ENCODE results near the gene PLCL1. TPM values are rescaled to one million over a fixed set of nuclear protein-coding genes. Genes with fewer than 3 reads are reported as not detected.

Gene PLCL1
- total and polyA plus RNA-seq, 10 of the 15 experiments (the other 5 are each of a cell fraction or from before 2014, with no cell fraction given): 0.03 to 1.5 (median 0.22) TPM

DNA sequence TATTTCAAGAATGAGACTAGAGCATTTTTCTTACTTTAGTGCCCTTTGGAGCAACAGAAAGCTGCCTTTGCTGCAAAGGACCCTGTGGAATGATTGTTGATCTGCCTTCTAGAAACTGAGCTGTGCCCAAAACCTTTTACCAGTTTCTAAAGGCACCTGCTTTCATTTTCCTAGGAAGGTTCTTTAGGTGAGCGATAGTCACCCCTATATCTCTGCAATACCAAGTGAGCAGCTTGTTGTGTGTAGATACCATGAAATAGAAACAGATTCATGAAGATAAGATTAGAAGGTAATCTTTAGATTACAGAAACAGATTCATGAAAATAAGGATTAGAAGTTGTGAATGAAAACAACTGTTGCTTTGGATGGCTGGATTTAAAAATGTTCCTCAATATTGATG is 202.3 kb downstream of the PLCL1 start:
- Histone ChIP-seq H3K4me2 (ENCODE audit: control insufficient read depth, insufficient read depth) (no peak overlapping the region), H3K9me3 (replicated peaks; ENCODE audit: control insufficient read depth, insufficient read depth, low read length) (peaks cover 13% of the 10 kb centered on the region; the same call in 2 of the 3 replicates), H3K36me3 (ENCODE audit: control insufficient read depth in 2 of 2, insufficient read depth in 2 of 2, low read length in 1 of 2) (no peaks in the 10 kb centered on the region), H3K27me3 (replicated peaks in 1 of 2; ENCODE audit: control insufficient read depth in 2 of 2, insufficient read depth in 2 of 2, low read length in 1 of 2) (no peaks in the 10 kb centered on the region), H4K20me1 (ENCODE audit: control insufficient read depth, insufficient read depth) (no peaks in the 10 kb centered on the region), H3K79me2 (ENCODE audit: control insufficient read depth, insufficient read depth, low read length) (no peaks in the 10 kb centered on the region), H3K9ac (ENCODE audit: control insufficient read depth, insufficient read depth, low read length) (no peak overlapping the region), H2AFZ (ENCODE audit: control insufficient read depth, low read depth, low read length) (peak overlapping the region; percentile 26; the same call in 1 of the 2 replicates), H3K4me1 (ENCODE audit: control insufficient read depth, insufficient read depth, low read length) (peaks cover 39% of the 10 kb centered on the region), H3K27ac (ENCODE audit: control insufficient read depth, insufficient read depth) (peak overlapping the region; percentile 99; the same call in 1 of the 2 replicates), H3K4me3 (no peak overlapping the region)
- CTCF ChIA-PET: interaction anchor here (0.7 to 2.1 kb wide), 15 partner anchors 9 to 205 kb away, joined by 3 to 6 read pairs (median 3); no protein-coding TSS in a partner anchor
- FAIRE-seq: no peak
- no peak for ATAC-seq
- POLR2A ChIA-PET: interaction anchor here (0.8 to 1.6 kb wide), 6 partner anchors 9 to 113 kb away, joined by 3 to 6 read pairs (median 4); no protein-coding TSS in a partner anchor
- no peak for DNase-seq (ENCODE audit: low read depth, low spot score)
- intact Hi-C loops (cut with micrococcal nuclease; ENCODE audit: unreplicated experiment): loop anchor here (5.0 kb wide), 2 partner anchors 36 to 204 kb away; partner anchors contain the start of gene PLCL1
- 82% methylated on average over 1 of the region's 1 CpG for WGBS (ENCODE audit: insufficient coverage, insufficient replicate concordance, low lambda C conversion rate, missing lambda C conversion rate)
- RAD21 ChIA-PET (ENCODE audit: unreplicated experiment): interaction anchor here (0.5 to 5.2 kb wide), 24 partner anchors 9 to 205 kb away, joined by 3 to 30 read pairs (median 5); no protein-coding TSS in a partner anchor
- TF ChIP-seq RAD51 (IDR thresholded peaks at IDR 0.05) (0 out of 2 replicates have a peak, but pooled peaks have one; percentile 4), ESRRA (IDR thresholded peaks at IDR 0.05; ENCODE audit: low read length) (no peak)
- BruUV-seq (replicated peaks): no TSS peak
- in situ Hi-C loops (cut with MboI): no loop called here
- SMC1A ChIA-PET (ENCODE audit: uncharacterized antibody, unreplicated experiment): interaction anchor here (0.7 to 8.0 kb wide), 24 partner anchors 9 to 169 kb away, joined by 3 to 168 read pairs (median 6); no protein-coding TSS in a partner anchor

DNA sequence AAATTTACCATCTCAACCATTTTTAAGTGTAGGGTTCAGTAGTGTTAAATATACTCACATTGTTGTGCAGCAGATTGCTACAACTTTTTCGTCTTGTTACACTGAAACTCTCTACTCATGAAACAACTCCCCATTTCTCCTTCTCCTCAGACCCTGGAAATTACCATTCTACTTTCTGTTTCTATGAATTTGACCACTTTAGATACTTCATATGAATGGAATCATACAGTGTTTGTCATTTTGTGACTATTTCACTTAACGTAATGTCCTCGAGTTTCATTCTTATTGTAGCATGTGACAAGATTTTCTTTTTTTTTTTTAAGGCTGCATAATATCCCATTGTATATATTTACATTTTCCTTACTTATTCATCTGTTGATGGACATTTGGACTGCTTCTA is 203.8 kb downstream of the PLCL1 start:
- CTCF ChIA-PET: interaction anchor here (1.0 to 2.1 kb wide), 3 partner anchors 15 to 156 kb away, joined by 3 to 5 read pairs (median 4); no protein-coding TSS in a partner anchor
- DNase-seq (ENCODE audit: low read depth, low spot score) (no peak), FAIRE-seq (no peak), ATAC-seq (peak; percentile 19)
- H3K4me1 ChIP-seq (ENCODE audit: control insufficient read depth, insufficient read depth, low read length): peaks cover 39% of the 10 kb centered on the region
- H2AFZ ChIP-seq (ENCODE audit: control insufficient read depth, low read depth, low read length): no peak overlapping the region
- no peaks in the 10 kb centered on the region for H4K20me1 ChIP-seq (ENCODE audit: control insufficient read depth, insufficient read depth)
- peaks cover 13% of the 10 kb centered on the region; the same call in 2 of the 3 replicates for H3K9me3 ChIP-seq (replicated peaks; ENCODE audit: control insufficient read depth, insufficient read depth, low read length)
- WGBS (ENCODE audit: insufficient coverage, insufficient replicate concordance, low lambda C conversion rate, missing lambda C conversion rate): 39% methylated on average over 3 of the region's 3 CpGs
- no peak overlapping the region for H3K4me2 ChIP-seq (ENCODE audit: control insufficient read depth, insufficient read depth)
- no peaks in the 10 kb centered on the region for H3K79me2 ChIP-seq (ENCODE audit: control insufficient read depth, insufficient read depth, low read length)
- RAD21 ChIA-PET (ENCODE audit: unreplicated experiment): interaction anchor here (1.5 to 3.7 kb wide), 2 partner anchors 89 to 119 kb away, joined by 8 to 27 read pairs; no protein-coding TSS in a partner anchor
- no peaks in the 10 kb centered on the region for H3K27me3 ChIP-seq (replicated peaks in 1 of 2; ENCODE audit: control insufficient read depth in 2 of 2, insufficient read depth in 2 of 2, low read length in 1 of 2)
- H3K9ac ChIP-seq (ENCODE audit: control insufficient read depth, insufficient read depth, low read length): no peak overlapping the region
- SMC1A ChIA-PET (ENCODE audit: uncharacterized antibody, unreplicated experiment): interaction anchor here (1.6 to 8.0 kb wide), 3 partner anchors 11 to 35 kb away, joined by 11 to 110 read pairs (median 26); no protein-coding TSS in a partner anchor
- in situ Hi-C loops (cut with MboI): no loop called here
- POLR2A ChIA-PET: interaction anchor here (0.9 kb wide), 1 partner anchor 27 kb away, joined by 3 read pairs; no protein-coding TSS in a partner anchor
- intact Hi-C loops (cut with micrococcal nuclease; ENCODE audit: unreplicated experiment): loop anchor here (5.0 kb wide), 2 partner anchors 34 to 206 kb away; partner anchors contain the start of gene PLCL1
- no peaks in the 10 kb centered on the region for H3K36me3 ChIP-seq (ENCODE audit: control insufficient read depth in 2 of 2, insufficient read depth in 2 of 2, low read length in 1 of 2)
- H3K4me3 ChIP-seq: no peak overlapping the region
- no peak overlapping the region for H3K27ac ChIP-seq (ENCODE audit: control insufficient read depth, insufficient read depth)
- BruUV-seq (replicated peaks): no TSS peak
- TF ChIP-seq, protein P1, sequence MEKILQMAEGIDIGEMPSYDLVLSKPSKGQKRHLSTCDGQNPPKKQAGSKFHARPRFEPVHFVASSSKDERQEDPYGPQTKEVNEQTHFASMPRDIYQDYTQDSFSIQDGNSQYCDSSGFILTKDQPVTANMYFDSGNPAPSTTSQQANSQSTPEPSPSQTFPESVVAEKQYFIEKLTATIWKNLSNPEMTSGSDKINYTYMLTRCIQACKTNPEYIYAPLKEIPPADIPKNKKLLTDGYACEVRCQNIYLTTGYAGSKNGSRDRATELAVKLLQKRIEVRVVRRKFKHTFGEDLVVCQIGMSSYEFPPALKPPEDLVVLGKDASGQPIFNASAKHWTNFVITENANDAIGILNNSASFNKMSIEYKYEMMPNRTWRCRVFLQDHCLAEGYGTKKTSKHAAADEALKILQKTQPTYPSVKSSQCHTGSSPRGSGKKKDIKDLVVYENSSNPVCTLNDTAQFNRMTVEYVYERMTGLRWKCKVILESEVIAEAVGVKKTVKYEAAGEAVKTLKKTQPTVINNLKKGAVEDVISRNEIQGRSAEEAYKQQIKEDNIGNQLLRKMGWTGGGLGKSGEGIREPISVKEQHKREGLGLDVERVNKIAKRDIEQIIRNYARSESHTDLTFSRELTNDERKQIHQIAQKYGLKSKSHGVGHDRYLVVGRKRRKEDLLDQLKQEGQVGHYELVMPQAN (conservative IDR thresholded peaks at IDR 0.05): no peak
- TF ChIP-seq ZNF622 (IDR thresholded peaks at IDR 0.05) (no peak), POU2F2 (IDR thresholded peaks at IDR 0.05; ENCODE audit: borderline replicate concordance, low read depth, low read length) (no peak)
- TF ChIP-seq, protein P2, sequence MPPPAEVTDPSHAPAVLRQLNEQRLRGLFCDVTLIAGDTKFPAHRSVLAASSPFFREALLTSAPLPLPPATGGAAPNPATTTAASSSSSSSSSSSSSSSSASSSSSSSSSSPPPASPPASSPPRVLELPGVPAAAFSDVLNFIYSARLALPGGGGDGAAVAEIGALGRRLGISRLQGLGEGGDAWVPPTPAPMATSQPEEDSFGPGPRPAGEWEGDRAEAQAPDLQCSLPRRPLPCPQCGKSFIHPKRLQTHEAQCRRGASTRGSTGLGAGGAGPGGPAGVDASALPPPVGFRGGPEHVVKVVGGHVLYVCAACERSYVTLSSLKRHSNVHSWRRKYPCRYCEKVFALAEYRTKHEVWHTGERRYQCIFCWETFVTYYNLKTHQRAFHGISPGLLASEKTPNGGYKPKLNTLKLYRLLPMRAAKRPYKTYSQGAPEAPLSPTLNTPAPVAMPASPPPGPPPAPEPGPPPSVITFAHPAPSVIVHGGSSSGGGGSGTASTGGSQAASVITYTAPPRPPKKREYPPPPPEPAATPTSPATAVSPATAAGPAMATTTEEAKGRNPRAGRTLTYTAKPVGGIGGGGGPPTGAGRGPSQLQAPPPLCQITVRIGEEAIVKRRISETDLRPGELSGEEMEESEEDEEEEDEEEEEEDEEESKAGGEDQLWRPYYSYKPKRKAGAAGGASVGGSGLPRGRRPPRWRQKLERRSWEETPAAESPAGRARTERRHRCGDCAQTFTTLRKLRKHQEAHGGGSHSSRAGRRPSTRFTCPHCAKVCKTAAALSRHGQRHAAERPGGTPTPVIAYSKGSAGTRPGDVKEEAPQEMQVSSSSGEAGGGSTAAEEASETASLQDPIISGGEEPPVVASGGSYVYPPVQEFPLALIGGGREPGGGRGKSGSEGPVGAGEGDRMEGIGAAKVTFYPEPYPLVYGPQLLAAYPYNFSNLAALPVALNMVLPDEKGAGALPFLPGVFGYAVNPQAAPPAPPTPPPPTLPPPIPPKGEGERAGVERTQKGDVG (CRISPR knock-in tag; IDR thresholded peaks at IDR 0.05): no peak
- TF ChIP-seq, protein P3, sequence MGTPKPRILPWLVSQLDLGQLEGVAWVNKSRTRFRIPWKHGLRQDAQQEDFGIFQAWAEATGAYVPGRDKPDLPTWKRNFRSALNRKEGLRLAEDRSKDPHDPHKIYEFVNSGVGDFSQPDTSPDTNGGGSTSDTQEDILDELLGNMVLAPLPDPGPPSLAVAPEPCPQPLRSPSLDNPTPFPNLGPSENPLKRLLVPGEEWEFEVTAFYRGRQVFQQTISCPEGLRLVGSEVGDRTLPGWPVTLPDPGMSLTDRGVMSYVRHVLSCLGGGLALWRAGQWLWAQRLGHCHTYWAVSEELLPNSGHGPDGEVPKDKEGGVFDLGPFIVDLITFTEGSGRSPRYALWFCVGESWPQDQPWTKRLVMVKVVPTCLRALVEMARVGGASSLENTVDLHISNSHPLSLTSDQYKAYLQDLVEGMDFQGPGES (IDR thresholded peaks at IDR 0.05): no peak
